Vein endothelial cell (primary cell): ENCODE data around the gene LYPD8. TPM values are rescaled to one million over a fixed set of nuclear protein-coding genes. Genes with fewer than 3 reads are reported as not detected.

Experiments
- small RNA-seq: library from RNA; depleted of rRNA; stranded (forward); fragments of <200 nt; gene quantifications from one replicate; pipeline ENCODE3, GENCODE V24; 2012
- total RNA-seq: library from RNA; depleted of rRNA; stranded (reverse); fragments of >200 nt; gene quantifications from 2 replicates; pipeline ENCODE4 v1.2.3, GENCODE V29; 2012

LYPD8 gene, protein sequence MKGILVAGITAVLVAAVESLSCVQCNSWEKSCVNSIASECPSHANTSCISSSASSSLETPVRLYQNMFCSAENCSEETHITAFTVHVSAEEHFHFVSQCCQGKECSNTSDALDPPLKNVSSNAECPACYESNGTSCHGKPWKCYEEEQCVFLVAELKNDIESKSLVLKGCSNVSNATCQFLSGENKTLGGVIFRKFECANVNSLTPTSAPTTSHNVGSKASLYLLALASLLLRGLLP
- not detected in 2 replicates for total RNA-seq

DNA sequence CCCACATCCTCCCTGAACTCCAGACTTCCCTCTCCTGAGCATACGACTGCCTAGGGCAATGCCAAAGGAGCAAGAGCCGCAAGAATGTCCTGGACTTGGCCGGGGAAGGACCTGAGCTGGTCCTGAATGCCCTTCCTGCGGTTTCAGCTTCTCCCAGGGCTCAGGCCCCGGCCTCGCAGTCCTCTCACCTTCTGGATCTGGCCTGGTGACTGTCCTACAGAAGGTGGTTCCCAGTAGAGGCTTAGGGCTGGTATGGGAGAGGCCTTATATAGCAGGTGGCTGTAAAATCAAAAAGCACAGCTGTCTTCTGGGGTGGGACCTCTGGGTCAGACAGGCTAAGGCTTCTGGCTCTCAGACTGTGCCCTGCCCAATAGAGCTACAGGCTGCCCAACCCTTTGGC, at the start of gene LYPD8:
Gene LYPD8, minus strand, starts transcription at position 243 of the 400 bp plus-strand sequence. CDS start 4,678 bp downstream, outside the sequence.

DNA sequence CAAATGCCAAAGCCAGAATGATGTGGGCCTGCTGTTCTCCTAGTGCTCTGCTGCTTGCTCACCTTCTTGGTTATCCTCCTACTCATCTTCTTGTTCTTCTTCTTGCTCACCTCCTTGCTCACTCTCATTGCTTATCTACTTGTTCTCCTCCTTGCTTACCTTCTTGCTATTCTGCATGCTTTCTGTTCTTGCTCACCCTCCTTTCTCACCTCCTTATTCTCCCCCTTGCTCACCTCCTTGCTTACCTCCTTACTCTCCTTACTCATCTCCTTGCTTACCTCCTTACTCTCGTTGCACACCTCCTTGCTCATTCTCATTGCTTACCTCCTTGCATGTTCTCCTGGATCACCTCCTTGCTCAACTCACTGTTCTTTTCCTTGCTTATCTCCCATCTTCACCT, 52.8 kb downstream of the LYPD8 start, which contains the start of gene OR14I1:
Gene OR14I1, minus strand, starts transcription at position 53 of the 400 bp plus-strand sequence.

Small RNA genes within 50 kb of the gene (small RNA-seq; reads per million reads assigned to genes)
- not detected for gene AHCYP8

Other genes starting within 250 kb of the LYPD8 start
- gene OR2G6, start 247.7 kb downstream of the LYPD8 start, total RNA-seq = not detected in 2 replicates
- gene OR2T29, start 193.0 kb downstream of the LYPD8 start, total RNA-seq = not detected in 2 replicates
- gene OR2T34, start 181.0 kb downstream of the LYPD8 start, total RNA-seq = not detected in 2 replicates
- gene OR2T10, start 158.1 kb downstream of the LYPD8 start, total RNA-seq = not detected in 2 replicates
- gene OR2T11, start 120.7 kb downstream of the LYPD8 start, total RNA-seq = not detected in 2 replicates
- gene OR2T35, start 110.5 kb downstream of the LYPD8 start, total RNA-seq = not detected in 2 replicates
- gene OR2T27, start 100.2 kb downstream of the LYPD8 start, total RNA-seq = not detected in 2 replicates
- gene OR14I1, start 53.0 kb downstream of the LYPD8 start, total RNA-seq = not detected in 2 replicates
- gene SH3BP5L, start 70.2 kb upstream of the LYPD8 start, total RNA-seq = 24.8 TPM in 2 replicates
- 20.5 and 22.9 TPM in 2 replicates for gene ZNF672, start 82.5 kb upstream of the LYPD8 start, total RNA-seq
- gene ZNF692, start 103.3 kb upstream of the LYPD8 start, total RNA-seq = 14.2 and 14.4 TPM in 2 replicates
- 4.6 and 6.2 TPM in 2 replicates for gene PGBD2, start 150.5 kb upstream of the LYPD8 start, total RNA-seq